NOMO-1 treated with DMSO at 0.1 percent for 48 hours (cell line): ENCODE data around the gene CEACAM16.
A peak's percentile ranks its signal among the peaks of the same experiment; 100 is the strongest.
"Not testable (repeated sequence)": the region's sequence is repeated elsewhere in the genome, so short reads cannot be mapped to it uniquely, and the experiment has no call there.

ENCODE experiments used
- DNase-seq: peaks from one replicate; lab custom pipeline; 2025; ENCODE audit not compliant: unreplicated experiment; lab: John Stamatoyannopoulos, UW

CEACAM16 gene

DNA sequence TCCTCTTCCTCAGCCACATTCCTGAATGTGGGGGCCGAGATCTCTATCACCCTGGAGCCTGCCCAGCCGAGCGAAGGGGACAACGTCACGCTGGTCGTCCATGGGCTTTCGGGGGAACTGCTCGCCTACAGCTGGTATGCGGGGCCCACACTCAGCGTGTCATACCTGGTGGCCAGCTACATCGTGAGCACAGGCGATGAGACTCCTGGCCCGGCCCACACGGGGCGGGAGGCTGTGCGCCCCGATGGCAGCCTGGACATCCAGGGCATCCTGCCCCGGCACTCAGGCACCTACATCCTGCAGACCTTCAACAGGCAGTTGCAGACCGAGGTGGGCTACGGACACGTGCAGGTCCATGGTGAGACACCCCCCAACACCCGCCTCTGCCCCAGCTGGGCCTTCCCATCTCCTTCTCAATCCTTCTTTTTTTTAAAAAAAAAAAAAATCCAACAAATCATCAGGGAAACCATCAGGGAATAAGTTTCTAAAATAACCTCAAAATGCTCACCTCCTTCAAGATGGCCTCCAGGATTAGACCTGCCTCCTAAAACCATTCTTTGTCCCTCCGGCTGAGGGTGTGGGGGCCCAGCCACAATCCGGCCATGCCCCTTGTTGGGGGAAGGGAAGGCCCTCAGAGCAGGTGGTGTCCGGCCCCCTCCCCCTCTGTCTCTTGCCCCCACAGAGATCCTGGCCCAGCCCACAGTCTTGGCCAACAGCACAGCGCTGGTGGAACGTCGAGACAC lies 4.6 kb downstream of the CEACAM16 start:
- no peak for DNase-seq

DNA sequence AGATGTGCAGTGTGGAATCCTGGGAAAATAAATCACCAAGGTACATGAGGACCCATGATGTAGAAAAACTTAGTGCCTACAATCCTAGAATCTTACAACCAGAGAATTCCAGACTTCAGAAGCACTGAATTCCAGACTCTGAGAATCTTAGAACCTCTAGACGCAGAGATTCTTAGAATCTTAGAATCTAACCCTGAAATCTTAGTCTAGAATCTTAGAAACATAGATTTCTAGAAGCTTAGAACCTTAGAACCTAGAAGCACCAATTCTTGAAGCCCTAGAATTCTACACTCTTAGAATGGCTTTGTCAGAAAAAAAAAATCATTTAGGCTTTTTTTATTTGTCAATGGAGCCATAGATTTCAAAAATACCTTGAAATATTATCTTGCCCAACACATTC lies 6.0 kb downstream of the CEACAM16 start:
- no peak for DNase-seq

DNA sequence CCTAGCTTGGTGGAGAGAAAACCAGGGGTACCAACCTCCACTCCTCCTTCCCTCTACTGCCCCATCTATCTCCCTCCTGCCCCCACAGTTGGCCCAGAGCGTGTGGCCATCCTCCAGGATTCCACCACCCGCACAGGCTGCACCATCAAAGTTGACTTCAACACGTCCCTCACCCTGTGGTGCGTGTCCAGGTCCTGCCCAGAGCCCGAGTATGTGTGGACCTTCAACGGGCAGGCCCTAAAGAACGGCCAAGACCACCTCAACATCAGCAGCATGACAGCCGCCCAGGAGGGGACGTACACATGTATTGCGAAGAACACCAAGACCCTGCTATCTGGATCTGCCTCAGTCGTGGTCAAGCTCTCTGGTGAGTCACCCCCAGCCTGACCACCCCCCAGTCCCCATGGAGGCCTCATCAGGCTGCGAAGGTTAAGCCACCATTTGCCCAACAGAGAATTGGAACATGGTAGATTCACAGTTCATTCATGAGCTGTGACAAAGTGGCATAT lies 6.6 kb downstream of the CEACAM16 start:
- DNase-seq: no peak

DNA sequence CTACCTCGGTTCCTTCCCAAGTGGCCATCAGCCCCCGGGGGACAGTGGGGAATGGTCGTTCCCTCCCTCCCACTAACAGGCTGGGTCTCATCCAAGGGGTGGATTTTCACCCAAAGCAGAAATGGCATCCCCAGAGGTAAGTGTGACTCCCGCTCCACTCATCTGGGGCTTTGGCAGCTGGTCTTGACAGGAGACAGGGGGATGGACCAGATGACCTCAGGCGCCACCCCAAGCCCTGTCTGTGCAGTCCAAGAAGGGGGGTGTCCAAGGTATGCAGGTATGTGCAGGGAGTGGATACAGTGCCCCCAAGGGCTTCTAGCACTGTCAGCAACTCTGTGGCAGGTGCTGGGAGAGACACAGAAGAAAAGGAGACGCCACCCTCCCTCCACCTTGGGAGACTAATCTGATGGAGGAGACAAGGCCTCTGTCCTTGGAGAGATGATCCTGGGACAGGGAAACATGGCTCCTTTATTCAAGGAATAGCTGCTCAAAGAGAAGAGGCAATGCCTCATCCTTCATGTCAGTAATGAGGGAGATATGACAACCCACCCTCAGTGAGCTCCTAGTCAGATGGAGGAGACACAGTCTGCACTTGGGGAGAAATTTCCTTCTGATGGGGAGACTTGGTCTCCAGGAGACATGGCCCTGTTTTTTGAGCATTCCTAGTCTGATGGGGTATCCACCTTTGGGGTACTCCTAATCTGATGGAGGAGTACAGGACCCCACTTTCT lies 7.7 kb downstream of the CEACAM16 start:
- DNase-seq: no peak

DNA sequence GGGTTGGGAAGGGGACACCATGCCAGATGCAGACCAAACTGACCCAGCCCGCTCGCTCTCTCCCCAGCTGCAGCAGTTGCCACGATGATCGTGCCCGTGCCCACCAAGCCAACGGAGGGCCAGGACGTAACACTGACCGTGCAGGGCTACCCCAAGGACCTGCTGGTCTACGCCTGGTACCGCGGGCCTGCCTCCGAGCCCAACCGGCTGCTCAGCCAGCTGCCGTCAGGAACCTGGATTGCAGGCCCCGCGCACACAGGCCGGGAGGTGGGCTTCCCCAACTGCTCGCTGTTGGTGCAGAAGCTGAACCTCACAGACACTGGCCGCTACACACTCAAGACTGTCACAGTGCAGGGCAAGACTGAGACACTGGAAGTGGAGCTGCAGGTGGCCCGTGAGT lies 8.8 kb downstream of the CEACAM16 start:
- no peak for DNase-seq

DNA sequence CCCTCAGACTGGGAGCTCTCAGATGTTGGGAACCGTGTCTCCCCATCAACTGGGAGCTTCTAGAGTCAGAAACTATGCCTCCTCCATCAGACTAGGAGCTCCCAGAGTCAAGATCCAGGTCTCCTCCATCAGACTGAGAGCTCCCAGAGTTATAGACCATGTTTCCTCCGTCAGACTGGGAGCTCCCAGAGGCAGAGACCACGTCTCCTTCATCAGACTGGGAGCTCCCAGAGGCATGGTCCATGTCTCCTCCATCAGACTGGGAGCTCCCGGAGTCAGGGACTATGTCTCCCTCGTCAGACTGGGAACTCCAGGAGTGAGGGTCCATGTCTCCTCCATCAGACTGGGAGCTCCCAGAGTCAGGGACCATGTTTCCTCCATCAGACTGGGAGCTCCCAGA lies 10.0 kb downstream of the CEACAM16 start:
- no peak for DNase-seq

DNA sequence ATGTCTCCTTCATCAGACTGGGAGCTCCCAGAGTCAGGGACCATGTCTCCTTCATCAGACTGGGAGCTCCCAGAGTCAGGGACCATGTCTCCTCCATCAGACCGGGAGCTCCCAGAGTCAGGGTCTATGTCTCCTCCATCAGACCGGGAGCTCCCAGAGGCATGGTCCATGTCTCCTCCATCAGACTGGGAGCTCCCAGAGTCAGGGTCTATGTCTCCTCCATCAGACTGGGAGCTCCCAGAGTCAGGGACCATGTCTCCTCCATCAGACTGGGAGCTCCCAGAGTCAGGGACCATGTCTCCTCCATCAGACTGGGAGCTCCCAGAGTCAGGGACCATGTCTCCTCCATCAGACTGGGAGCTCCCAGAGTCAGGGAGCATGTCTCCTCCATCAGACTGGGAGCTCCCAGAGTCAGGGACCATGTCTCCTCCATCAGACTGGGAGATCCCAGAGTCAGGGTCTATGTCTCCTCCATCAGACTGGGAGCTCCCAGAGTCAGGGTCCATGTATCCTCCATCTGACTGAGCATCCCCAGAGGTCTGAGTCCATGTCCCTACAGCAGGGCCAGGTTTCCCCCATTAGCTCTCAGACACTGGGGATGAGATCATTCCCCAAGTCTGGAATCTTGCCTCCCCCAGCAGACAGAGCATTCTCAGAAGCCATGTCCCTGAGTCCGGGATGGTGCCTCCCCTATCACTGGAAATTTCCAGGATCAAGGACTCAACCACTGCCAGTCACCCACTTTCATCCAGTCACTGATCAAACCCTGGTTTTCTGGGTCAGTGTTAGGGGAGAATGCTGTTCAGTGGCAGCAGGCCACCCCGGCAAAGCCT lies 10.7 kb downstream of the CEACAM16 start:
- DNase-seq: not testable (repeated sequence)

DNA sequence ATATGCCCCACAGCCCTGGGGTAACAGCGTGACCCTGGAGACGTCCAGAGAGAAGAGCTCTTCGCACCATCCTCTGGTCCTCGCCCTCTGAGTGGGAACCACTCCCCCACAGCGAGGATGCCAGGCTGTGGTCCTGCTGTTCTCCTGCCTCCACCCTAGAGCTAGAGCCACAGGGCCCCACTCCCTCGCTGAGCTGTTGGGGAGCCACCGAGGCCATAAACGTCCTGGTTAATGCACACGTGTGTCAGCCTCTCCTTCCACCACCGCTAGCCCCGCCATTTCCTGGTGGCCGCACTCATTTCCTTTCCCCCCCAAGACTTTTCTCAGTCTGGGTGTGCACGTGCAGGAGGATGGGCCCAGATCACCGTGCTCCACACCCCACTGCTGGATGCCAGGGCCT lies 11.5 kb downstream of the CEACAM16 start:
- DNase-seq: no peak

DNA sequence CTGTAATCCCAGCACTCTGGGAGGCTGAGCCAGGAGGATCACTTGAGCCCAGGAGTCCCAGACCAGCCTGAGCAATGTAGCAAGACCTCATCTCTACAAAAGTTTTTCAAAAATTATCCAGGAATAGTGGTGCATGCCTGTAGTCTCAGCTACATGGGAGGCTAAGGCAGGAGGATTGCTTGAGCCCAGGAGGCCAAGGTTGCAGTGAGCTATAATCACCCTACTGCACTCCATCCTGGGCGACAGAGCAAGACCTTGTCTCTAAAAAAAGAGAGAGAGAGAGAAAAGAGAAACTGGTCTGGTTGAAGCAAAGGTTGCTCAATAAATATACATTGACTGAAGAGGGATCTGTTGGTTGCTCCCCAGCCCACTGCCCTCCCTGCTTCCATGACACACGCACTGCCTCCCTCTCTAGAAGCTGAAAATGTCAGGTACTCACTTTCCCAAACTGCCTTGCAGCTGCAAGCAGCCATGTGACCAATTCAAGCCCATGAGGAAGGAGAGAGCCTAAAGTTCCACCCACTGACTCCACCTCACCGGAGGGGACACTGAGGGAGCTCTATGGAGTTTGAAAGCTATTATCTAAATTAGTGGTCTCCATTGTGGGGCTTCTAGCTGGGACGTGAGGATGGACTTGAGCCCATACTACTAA lies 14.0 kb downstream of the CEACAM16 start:
- DNase-seq: peak; percentile 29

DNA sequence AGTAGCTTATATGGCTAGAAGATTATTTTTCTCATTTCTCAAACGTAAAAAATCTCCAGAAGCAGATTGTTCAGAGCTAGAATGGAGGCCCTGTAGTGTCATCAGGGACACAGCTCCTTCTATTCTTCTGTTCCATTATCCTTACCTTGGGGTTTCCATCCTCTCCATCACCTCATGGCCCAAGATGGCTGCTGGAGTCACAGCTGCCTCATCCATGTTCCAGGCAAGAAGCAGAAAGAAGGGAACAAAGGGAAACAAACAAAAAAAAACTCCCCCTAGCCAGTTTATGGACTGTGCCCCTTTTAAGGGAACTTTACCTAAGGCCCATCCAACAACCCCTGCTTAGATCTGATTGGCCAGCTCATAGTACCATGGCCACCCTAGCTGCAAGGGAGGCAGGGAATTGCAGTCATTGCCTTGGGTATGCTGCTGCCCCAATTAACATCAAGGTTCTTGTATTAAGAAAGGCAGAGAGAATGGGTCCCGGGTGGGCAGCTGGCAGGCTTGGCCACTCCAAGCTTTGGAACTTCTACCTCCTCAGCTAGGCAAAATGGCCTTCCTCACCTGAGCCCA lies 15.7 kb downstream of the CEACAM16 start:
- no peak for DNase-seq

DNA sequence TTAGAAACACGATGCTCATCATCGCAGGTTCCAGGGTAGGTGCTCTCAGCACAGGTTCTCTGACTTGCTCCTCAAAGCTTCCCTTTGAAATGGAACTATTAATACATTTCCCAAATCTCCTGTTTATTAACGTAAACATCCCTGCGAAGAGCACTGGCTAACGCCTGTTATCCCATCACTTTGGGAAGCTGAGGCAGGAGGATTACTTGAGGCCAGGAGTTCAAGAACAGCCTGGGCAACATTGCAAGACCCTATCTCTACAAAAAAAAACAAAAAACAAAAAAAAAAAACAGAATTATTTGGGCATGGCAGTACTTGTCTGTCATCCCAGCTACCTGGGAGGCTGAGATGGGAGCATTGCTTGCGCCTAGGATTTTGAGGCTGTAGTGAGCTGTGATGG lies 18.7 kb downstream of the CEACAM16 start:
- DNase-seq: no peak

DNA sequence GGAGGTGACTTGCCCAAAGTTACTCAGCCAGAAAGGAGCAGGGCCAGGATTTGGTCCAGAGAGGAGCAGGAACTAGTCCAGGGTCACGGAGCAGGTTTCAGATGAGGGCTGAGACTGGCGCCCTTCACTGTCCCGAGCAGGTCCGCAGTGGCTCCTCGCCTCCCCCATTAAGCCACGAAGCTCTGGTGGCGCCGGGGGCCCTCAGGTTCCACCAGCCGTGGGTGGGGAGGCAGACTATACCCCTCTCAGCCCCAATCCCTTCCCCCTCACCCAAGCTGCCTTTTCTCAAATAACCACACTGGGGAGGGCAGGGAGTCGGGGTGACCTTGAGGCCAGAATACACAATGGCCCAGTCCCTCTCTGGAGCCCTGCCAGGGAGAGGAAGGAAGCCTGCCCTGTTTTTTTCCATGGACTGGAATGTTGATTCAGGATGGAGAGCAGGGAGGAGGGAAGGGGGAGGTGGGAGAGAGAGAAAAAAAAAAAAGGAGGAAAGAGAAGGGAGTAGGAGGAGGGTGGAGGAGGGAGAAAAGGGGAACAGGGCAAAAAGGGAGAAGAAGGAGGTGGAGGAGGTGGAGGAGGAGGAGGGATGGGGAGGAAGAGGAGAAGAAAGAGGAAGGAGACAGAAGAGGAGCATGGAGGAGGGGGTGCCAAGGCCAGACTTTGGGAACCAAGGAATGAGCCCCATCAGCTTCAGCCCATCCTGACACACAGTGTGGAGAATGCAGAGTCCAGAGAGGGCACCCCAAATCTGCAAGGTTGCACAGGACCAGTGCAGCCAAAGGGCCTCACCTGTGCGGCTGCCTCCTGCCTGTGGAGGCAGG lies 19.7 kb downstream of the CEACAM16 start:
- no peak for DNase-seq

DNA sequence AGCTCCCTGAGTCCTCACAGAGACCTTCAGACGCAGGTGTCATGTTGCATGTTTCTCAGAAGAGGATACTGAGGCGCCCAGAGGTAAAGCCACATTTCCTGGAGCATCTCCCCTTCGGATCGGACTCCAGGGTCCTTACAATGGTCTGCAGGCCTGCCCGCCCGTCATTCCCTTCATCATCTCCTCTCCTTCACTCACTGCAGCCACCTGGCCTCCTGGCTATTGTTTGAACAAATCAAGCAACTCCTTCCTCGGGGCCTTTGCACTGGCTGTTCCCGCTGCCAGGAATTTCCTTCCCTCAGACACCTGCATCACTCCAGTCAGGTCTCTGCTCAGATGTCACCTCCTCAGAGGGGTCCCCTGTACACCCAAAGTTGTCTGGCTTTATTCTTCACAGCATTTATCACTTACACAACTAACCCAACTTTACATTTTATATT lies 20.3 kb downstream of the CEACAM16 start:
- no peak for DNase-seq

DNA sequence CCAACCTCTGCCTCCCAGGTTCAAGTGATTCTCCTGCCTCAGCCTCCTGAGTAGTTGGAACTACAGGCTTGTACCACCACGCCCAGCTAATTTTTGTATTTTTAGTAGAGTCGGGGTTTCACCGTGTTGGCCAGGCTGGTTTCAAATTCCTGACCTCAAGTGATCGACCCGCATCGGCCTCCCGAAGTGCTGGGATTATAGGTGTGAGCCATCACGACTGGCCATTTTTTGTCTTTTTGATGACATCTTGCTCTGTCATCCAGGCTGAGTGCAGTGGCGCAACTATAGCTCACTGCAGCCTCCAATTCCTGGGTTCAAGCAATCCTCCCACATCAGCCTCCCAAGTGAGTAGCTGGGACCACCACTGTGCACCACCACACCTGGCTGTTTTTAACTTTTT lies 21.4 kb downstream of the CEACAM16 start:
- not testable (repeated sequence) for DNase-seq

DNA sequence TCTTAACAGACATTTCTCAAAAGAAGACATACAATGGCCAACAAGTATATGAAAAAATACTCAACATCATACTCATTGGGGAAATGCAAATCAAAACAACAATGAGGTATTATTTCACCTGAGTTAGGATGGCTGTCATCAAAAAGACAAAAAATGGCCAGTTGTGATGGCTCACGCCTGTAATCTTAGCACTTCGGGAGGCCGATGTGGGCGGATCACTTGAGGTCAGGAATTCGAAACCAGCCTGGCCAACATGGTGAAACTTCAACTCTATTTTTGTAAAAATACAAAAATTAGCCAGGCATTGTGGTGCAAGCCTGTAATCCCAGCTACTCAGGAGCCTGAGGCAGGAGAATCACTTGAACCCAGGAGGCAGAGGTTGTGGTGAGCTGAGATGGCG lies 22.0 kb downstream of the CEACAM16 start:
- DNase-seq: no peak

DNA sequence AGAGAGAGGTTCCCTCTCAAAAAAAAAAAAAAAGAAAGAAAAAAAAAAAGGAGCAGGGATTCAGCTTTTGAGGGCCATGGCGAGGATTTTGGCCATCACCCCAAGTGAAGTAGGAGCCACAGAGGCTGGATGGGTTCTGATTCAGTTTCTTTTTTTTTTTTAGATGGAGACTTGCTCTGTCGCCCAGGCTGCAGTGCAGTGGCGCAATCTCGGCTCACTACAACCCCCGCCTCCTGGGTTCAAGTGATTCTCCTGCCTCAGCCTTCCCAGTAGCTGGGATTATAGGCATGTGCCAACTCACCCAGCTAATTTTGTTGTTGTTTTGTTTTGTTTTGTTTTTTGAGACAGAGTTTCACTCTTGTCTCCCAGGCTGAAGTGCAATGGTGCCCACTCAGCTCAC lies 22.4 kb downstream of the CEACAM16 start:
- DNase-seq: not testable (repeated sequence)

DNA sequence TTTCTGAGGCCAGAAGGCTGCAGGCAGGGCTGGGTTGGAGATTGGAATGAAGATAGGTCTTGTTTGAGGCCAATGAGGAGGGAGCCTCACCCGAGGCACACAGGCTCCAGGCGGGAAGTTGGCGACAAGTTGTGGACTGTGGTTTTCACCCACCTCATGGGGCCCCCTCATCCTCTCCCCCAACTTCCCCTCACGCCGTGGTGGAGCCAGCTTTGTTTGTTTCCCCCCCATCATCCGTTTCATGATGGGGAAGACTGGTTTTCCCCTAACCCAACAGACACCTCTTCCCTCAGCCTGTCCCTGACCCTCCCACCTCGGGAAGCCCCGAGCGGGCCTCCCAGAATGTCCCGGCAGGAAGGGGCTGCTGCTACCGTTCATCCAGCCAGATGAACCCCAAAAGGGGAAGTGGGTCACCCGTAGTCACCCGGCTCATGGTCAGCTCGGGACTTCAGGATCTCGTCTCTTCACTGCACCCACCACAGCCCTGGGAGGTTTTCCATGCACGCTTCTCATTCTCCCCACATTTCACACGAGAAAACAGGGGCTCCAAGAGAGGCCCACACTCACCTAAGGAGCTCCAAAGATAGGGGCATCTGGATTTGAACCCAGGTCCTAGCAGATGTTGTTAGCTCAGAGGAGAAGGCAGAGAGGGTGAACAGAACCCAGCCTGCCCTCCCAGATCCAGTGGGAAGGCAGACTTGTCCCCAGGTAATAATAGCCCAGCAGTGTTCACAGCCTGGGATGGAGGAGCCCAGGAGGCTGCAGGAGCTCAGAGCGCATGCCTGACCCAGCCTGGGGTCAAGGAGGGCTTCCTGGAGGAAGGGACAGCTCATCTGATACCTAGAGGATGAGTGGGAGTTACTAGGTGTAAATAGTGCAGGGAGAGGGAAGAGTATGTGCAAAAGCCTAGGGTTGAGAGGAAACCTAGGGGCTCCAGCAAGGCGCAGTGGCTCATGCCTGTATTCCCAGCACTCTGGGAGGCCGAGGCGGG lies 23.5 kb downstream of the CEACAM16 start:
- peak; percentile 62 for DNase-seq

DNA sequence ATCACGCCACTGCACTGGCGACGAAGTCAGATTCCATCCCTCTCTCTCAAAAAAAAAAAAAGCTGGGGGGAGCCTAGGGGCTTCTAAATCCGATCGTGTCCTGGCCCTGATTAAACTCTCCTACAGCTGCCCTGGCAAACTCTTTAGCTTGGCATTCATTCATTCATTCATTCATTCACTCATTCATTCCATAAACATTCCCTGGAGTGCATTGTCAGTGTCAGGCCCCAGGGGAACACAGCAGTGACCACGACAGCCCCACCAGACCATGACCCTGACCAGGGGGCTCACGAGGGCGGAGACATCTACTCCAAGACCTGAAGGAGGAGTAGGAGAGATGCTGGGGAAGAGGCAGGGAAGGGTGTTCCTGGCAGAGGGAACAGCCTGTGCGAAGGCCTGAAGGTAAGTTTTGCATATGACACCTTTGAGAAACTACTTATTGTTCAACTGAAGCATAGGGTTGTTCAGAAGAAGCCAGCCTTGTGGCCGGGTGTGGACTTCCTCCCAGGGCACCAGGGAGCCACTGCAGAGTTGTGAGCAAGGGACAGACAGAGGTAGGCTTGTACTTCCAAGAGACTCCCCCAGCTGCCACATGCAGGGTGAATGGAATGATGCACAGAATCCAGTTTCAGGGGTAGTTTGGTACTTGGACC lies 24.5 kb downstream of the CEACAM16 start:
- DNase-seq: peak; percentile 72
